NAMALWA (cell line): ENCODE data around the gene MIR17HG.
A peak's percentile ranks its signal among the peaks of the same experiment; 100 is the strongest.

Experiments used
- DNase-seq: peaks from one replicate; pipeline ENCODE4 v3.0.0-alpha.2; 2015; ENCODE audit warnings: low spot score

MIR17HG gene

GRCh38 chr13:91368676-91369440 is 21.4 kb downstream of the MIR17HG start:
- peak; percentile 35 for DNase-seq

- peak; percentile 26 for DNase-seq
Observed at GRCh38 chr13:91369441-91369831, 21.9 kb downstream of the MIR17HG start.

GRCh38 chr13:91370501-91370900 is 23.0 kb downstream of the MIR17HG start:
- peak; percentile 25 for DNase-seq

- no peak for DNase-seq
Observed at GRCh38 chr13:91372911-91373310, 25.4 kb downstream of the MIR17HG start.

GRCh38 chr13:91375116-91375729 is 27.7 kb downstream of the MIR17HG start:
- DNase-seq, result peak; percentile 85

- peak; percentile 62 for DNase-seq
Observed at GRCh38 chr13:91381371-91381770, 33.9 kb downstream of the MIR17HG start.

GRCh38 chr13:91383836-91384235 is 36.3 kb downstream of the MIR17HG start:
- DNase-seq, result no peak

- no peak for DNase-seq
Observed at GRCh38 chr13:91384896-91385295, 37.4 kb downstream of the MIR17HG start.

- no peak for DNase-seq
Observed at GRCh38 chr13:91389186-91389585, 41.7 kb downstream of the MIR17HG start.

GRCh38 chr13:91397595-91397994 is 50.1 kb downstream of the MIR17HG start:
- DNase-seq, result no peak

GRCh38 chr13:91398413-91399188 is 51.1 kb downstream of the MIR17HG start, which contains the start of gene GPC5:
TSS of gene GPC5 (plus strand) at chr13:91398621.
- no peak for DNase-seq

- no peak for DNase-seq
Observed at GRCh38 chr13:91399189-91400062, 51.9 kb downstream of the MIR17HG start.

GRCh38 chr13:91400063-91400399 is 52.5 kb downstream of the MIR17HG start:
- DNase-seq, result no peak

- no peak for DNase-seq
Observed at GRCh38 chr13:91400671-91401070, 53.2 kb downstream of the MIR17HG start.

- peak; percentile 39 for DNase-seq
Observed at GRCh38 chr13:91401920-91402319, 54.4 kb downstream of the MIR17HG start.
